ENCODE results near the gene GRPEL2.

GRPEL2 gene

DNA sequence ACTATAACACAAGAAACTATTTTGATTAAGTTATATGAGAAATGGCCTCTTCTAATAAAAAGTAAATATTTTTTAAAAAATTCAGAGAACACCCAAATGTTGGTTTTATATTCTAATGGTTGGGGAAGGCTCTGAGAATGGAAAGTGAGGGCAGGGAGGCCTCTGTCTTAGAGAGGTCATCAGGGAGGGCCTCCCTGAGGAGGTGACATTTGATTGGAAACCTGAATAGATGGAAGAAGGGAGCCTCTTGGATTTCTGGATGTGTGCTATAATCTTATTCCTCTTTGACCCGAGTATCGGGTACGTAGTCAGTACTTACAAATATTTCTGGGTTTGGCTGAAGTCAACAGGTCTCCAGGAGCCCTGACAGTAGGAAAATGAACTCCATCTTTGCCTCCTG lies 26.1 kb upstream of the GRPEL2 start:
- DNase-seq (ENCODE audit: low read depth) = no peak
- TF ChIP-seq, protein P1, sequence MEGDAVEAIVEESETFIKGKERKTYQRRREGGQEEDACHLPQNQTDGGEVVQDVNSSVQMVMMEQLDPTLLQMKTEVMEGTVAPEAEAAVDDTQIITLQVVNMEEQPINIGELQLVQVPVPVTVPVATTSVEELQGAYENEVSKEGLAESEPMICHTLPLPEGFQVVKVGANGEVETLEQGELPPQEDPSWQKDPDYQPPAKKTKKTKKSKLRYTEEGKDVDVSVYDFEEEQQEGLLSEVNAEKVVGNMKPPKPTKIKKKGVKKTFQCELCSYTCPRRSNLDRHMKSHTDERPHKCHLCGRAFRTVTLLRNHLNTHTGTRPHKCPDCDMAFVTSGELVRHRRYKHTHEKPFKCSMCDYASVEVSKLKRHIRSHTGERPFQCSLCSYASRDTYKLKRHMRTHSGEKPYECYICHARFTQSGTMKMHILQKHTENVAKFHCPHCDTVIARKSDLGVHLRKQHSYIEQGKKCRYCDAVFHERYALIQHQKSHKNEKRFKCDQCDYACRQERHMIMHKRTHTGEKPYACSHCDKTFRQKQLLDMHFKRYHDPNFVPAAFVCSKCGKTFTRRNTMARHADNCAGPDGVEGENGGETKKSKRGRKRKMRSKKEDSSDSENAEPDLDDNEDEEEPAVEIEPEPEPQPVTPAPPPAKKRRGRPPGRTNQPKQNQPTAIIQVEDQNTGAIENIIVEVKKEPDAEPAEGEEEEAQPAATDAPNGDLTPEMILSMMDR (conservative IDR thresholded peaks at IDR 0.05; ENCODE audit: low read depth, low read length) = no peak
- H3K4me3 ChIP-seq (ENCODE audit: low read length) = no peak overlapping the region

DNA sequence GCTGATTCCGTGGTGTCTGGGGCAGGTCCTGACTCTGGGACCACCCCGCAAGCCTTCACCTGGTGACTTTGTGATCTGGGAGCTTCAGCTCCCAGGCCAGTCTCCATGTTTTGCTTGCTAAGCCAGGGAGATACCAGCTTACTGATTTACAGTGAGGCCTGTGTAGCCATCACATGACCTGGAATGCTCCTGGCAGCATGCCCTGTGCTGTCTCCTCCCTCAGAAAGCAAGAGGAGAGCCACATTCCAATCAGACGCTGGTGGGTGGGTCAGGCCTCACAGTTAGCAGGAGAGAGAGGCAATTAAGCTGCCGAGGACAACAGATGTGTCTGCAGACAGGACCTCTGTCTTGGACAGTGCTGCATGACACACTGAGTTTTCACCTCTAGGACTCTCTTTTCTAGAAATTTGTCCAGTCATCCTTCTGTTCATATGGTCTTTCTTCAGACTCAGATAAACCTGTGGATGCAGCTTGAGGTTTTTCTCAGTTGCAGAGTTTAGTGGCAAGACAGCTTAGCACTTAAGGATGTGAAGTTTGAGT lies 24.4 kb upstream of the GRPEL2 start:
- peak; percentile 94 for DNase-seq (ENCODE audit: low read depth)
- no peak overlapping the region for H3K4me3 ChIP-seq (ENCODE audit: low read length)
- TF ChIP-seq, protein P1 (conservative IDR thresholded peaks at IDR 0.05; ENCODE audit: low read depth, low read length) = no peak

DNA sequence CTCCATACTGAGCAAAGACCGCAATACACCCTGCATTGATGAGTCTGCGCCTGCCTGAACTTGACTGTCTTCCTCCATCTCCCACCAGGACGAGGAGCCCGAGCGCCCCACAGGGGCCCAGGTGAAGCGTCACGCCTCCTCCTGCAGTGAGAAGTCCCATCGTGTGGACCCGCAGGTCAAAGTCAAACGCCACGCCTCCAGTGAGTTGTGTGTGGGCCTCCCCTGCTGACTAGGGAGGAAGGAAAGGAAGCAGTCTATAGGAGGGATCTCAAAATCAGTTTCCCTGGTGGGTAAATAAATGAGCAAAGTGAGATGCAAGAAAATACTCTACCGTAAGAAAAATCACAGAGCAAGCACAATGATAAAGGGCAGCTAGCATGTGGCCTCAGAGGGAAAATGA lies 22.8 kb upstream of the GRPEL2 start:
- no peak overlapping the region for H3K4me3 ChIP-seq (ENCODE audit: low read length)
- TF ChIP-seq, protein P1 (conservative IDR thresholded peaks at IDR 0.05; ENCODE audit: low read depth, low read length) = no peak
- DNase-seq (ENCODE audit: low read depth) = no peak

DNA sequence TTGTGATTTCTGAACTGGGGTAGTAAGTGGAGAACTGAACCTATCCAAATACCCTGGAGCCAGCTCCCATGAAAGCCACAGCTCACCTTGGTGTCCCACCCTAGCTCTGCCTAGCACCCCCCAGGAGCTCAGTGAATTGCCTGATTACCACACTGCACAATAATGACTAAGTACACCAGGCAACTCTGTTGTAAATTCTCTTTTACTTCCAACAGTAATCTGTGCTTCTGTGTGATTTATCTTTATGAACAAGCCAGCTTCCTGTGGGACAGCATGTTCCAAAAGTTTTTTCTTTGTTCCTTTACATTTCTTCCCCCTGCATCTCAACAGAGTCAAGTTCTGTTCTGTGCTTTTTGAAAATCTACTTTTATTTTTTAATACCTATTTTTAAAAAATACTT lies 22.1 kb upstream of the GRPEL2 start:
- no peak for DNase-seq (ENCODE audit: low read depth)
- H3K4me3 ChIP-seq (ENCODE audit: low read length) = no peak overlapping the region
- TF ChIP-seq, protein P1 (conservative IDR thresholded peaks at IDR 0.05; ENCODE audit: low read depth, low read length) = no peak

DNA sequence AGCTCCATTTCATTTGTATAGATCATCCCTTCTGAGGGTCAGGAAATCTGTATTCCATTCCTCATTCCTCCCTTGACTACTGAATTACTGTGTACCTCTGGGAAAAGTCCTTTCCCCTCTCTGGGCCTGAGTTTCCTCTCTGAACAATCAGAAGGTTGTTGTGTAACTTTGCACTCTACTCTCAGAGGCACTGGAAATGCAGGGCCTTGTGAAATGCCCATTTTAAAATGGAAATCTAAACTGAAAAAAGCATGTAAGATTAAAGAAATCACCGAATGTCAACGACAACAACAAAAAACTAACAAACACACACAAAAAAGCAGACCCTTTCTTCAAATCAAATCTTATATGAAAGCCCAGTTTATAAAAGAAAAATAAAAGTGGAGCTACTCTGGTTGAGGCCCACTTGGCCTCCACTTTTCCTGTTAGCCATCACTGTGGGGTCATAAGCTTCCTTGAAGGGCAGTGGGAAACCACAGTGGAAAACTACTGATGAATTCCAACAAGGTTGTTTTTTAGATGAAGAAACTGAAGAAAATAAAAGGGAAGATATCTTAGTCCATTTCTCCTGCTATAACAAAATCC lies 21.6 kb upstream of the GRPEL2 start:
- H3K4me3 ChIP-seq (ENCODE audit: low read length) = no peak overlapping the region
- DNase-seq (ENCODE audit: low read depth) = no peak
- TF ChIP-seq, protein P1 (conservative IDR thresholded peaks at IDR 0.05; ENCODE audit: low read depth, low read length) = no peak

DNA sequence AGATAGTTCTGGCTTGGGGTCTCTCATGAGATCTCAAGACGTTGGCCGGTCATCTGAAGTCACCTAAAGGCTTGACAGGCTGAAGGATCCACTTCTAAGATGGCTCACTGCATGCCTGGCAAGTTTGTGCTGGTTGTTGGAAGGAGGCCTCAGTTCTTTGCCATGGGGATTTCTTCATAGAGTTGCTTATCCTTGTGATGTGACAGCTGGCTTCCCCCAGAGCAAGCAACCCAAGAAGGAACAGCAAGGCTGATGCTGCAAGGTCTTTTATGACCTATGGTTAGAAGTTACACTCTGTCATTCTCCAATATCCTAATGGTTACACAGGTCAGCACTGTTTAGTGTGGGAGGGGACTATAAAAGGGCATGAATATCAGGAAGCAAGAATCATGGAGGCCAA lies 20.7 kb upstream of the GRPEL2 start:
- TF ChIP-seq, protein P1 (conservative IDR thresholded peaks at IDR 0.05; ENCODE audit: low read depth, low read length) = no peak
- no peak for DNase-seq (ENCODE audit: low read depth)
- H3K4me3 ChIP-seq (ENCODE audit: low read length) = no peak overlapping the region

DNA sequence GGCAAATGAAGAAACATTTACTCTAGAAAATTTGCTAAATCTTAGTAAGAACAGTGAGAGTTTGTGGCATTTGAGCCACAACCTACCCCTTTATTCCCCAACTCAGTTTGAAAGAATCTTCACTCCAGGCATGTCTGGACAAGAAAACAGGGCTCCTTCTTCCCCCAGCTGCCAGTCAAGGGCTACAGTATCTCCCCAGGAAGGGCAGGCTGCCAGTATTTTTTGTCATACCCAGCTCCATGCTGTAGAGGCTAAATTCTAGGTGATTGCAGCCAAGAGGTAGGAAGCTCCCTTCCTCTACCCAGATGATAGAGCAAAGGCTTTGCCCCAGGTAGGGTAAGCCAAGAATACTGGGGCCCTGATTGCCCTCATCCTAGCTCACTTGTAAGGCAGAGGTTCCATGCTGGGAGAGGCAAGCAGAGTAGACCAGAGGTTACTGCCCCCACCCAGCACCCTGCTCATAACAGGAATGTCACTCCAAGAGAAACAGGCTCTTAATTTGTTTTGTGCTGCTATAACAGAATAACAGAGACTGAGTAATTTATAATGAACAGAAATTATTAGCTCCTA lies 20.0 kb upstream of the GRPEL2 start:
- TF ChIP-seq, protein P1 (conservative IDR thresholded peaks at IDR 0.05; ENCODE audit: low read depth, low read length) = no peak
- H3K4me3 ChIP-seq (ENCODE audit: low read length) = no peak overlapping the region
- no peak for DNase-seq (ENCODE audit: low read depth)
